GM19372 (cell line): ENCODE results near the gene PODXL2.
"Not testable (repeated sequence)": the region's sequence is repeated elsewhere in the genome, so short reads cannot be mapped to it uniquely, and the experiment has no call there.

ENCODE experiments used
- ATAC-seq: cut with Tn5 transposase; IDR thresholded peaks from one replicate; pipeline ENCODE4 v1.9.1; 2021; ENCODE audit warnings: mild to moderate bottlenecking, low read depth, moderate library complexity; ENCODE audit not compliant: unreplicated experiment

PODXL2 gene

GRCh38 chr3:127604546-127605165 is 24.3 kb upstream of the PODXL2 start:
- no peak for ATAC-seq

DNA sequence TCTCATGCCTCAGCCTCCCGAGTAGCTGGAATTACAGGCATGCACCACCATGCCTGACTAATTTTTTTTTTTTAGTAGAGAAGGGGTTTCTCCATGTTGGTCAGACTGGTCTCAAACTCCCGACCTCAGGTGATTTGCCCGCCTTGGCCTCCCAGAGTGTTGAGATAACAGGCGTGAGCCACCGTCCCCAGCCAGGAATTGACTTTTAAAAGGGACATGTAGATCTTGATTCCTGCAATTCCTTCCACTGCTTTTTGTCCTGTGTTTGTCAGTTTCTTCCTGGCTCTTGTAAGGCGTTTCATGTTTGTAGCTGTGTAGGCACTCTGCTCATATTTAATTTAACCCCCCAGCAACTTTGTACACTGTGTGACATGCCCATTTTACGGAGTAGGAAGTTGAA is 23.4 kb upstream of the PODXL2 start:
- ATAC-seq, result not testable (repeated sequence)

DNA sequence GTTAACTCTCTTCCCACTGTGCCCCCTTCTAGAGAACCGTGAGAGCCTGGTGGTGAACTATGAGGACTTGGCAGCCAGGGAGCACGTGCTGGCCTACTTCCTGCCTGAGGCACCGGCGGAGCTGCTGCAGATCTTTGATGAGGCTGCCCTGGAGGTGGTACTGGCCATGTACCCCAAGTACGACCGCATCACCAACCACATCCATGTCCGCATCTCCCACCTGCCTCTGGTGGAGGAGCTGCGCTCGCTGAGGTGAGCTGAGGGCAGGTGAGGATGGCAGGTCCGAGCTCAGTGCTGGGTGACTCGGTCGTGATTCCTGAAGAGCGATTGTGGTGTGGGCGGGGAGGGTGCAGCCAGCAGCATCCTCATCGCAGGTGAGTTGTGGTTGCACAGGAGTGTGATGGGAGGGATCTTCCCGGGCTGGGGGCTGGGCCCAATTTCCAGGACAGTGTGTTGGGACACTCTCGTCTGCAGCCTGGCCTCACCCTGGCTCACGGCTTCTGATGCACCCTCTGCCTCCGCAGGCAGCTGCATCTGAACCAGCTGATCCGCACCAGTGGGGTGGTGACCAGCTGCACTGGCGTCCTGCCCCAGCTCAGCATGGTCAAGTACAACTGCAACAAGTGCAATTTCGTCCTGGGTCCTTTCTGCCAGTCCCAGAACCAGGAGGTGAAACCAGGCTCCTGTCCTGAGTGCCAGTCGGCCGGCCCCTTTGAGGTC is 22.7 kb upstream of the PODXL2 start:
- no peak for ATAC-seq

GRCh38 chr3:127606981-127607595 is 21.9 kb upstream of the PODXL2 start:
- ATAC-seq, result no peak

DNA sequence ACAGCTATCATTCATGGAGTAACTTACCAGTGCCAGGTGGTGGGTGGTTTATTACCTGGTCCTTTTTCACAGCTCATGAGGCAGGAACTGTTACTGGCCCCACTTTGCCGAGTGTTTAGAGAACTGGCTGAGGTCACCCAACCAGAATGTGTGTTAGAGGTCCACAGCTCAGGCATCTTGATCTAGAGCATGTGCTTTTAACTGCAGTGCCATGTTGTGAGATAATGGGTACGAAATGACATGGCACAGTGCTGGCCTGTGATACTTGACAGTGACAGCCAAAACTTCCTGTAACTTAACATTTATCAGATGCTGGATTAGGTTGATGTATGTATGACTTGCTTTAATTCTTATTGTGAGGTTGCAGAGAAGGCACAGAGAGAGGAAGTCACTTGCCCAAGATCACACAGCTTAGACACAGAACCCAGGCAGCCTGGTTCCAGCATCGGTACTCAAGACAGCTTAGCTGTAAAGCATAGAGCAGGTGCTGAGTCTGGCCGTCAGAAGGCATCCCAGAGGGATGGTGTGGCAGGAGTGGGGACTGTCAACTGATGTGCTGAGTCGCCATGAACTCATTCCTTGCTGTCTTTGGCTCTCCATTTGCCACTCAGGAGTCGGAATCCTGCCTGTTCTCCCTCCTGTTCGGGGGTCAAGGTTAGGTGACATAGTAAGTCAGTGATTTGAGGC is 21.2 kb upstream of the PODXL2 start:
- ATAC-seq, result no peak

GRCh38 chr3:127608362-127608718 is 20.6 kb upstream of the PODXL2 start:
- no peak for ATAC-seq

DNA sequence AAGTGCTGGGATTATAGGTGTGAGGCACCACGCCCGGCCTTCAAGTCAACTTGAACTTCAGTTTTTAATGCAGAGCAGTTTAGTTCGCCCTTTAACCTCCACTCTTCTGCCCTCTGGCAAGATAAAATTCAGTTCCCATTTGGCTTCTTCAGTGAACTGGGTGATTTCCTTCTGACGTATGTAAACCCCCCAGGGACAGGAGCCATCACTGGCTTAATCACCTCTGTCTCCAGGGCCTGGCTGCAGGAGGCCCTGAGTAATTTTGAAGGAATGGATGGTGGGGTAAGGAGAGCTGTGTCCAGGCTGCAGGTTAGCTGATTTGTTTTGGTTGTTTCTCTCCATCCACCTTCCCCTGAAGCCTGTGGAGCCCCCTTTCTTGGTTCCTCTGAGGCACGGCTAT is 18.9 kb upstream of the PODXL2 start:
- no peak for ATAC-seq

DNA sequence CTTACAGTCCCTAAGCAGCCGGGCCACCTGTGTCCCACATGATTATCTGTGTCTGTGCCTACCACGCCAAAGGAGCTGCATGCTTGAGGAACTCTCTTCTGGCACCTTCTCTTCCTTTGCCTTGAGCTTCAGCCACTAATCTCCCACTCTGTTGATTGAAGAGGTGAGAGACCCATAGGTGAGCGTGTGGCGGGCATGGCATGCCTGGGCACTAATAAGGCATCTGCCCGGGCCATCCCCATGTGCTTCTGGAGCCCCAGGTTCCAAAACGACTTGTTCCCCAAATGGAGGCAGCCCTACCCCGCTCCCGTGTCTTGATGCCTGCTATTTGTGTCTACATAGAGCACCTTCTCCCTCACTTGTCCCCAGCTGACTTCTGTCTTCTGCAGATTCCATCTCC is 17.7 kb upstream of the PODXL2 start:
- ATAC-seq, result no peak

DNA sequence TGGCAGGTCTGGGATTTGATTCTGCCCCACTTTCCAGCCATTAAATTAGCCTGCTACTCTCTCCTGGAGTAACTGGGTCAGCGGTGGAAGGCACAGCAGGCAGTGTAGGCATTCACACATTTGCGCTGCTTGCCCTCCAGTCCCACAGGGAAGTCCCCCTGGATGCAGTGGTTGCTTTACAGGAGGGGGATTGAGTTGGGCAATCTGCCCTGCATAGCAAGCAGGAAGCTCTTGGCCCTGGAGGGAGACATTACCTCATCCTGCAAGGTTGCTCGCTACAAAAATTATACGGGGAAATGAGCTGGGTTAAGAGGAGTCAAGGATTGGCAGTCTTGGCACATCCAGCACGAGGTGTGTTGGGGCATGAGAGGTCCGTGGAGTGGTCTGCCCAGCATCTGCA is 16.0 kb upstream of the PODXL2 start:
- ATAC-seq, result no peak

DNA sequence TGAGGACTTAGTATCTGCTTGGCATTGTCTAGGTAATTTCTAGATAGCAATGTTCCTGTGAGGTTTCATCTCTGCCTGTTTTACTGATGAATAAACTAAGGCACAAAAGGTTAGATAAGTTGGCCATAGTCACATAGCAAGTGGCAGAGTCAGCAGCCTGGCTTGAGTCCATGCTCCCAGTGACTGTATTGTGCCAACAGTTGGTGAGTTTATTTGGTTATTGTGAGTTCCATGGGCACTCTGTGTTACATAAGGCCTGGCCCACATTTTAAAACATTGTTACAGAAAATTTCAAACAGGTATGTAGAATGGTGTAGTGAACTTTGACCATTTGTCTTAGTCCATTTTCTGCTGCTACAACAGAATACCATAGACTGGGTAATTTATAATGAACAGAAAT is 15.6 kb upstream of the PODXL2 start:
- no peak for ATAC-seq

- no peak for ATAC-seq
Observed at GRCh38 chr3:127614928-127615589, 13.9 kb upstream of the PODXL2 start.

GRCh38 chr3:127615631-127616305 is 13.2 kb upstream of the PODXL2 start:
- ATAC-seq, result no peak

DNA sequence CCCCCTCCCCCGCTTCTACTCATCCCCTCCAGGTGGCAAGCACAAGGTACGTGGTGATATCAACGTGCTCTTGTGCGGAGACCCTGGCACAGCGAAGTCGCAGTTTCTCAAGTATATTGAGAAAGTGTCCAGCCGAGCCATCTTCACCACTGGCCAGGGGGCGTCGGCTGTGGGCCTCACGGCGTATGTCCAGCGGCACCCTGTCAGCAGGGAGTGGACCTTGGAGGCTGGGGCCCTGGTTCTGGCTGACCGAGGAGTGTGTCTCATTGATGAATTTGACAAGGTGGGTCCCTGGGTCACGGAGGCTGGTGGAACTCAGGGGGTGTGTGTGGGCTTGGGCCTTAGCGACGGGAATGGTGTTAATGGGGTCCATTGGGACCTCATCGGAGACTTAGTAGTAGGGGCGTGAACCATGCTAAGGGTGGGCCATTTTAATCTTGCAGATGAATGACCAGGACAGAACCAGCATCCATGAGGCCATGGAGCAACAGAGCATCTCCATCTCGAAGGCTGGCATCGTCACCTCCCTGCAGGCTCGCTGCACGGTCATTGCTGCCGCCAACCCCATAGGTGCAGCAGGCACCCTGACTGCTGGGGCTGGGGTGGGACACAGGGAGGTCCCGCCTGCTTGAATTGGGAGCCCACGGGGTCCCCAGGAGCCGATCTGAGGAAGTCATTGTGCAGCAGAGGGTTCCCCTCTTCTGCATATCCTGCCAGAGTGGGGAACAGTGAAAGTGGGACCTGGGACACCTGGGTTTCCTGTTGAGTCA is 12.0 kb upstream of the PODXL2 start:
- no peak for ATAC-seq

DNA sequence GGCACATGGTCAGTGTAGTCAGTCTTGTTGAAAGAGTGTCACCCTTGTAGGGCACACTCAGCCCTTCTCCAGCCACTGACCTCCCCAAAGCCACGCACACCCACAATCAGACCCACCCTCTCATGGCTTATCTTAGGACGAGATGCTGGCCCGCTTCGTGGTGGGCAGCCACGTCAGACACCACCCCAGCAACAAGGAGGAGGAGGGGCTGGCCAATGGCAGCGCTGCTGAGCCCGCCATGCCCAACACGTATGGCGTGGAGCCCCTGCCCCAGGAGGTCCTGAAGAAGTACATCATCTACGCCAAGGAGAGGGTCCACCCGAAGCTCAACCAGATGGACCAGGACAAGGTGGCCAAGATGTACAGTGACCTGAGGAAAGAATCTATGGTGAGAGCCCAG is 10.1 kb upstream of the PODXL2 start:
- ATAC-seq, result no peak

GRCh38 chr3:127620637-127621375 is 8.2 kb upstream of the PODXL2 start:
- no peak for ATAC-seq

DNA sequence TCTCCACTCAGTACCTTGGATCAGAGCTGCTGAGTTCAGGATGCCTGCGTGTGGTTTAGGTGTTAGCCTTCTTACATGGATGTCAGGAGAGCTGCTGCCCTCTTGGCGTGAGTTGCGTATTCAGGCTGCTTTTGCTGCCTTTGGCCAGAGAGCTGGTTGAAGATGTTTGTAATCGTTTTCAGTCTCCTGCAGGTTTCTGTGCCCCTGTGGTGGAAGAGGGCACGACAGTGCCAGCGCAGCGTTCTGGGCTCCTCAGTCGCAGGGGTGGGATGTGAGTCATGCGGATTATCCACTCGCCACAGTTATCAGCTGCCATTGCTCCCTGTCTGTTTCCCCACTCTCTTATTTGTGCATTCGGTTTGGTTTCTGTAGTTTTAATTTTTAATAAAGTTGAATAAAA is 7.0 kb upstream of the PODXL2 start:
- no peak for ATAC-seq

DNA sequence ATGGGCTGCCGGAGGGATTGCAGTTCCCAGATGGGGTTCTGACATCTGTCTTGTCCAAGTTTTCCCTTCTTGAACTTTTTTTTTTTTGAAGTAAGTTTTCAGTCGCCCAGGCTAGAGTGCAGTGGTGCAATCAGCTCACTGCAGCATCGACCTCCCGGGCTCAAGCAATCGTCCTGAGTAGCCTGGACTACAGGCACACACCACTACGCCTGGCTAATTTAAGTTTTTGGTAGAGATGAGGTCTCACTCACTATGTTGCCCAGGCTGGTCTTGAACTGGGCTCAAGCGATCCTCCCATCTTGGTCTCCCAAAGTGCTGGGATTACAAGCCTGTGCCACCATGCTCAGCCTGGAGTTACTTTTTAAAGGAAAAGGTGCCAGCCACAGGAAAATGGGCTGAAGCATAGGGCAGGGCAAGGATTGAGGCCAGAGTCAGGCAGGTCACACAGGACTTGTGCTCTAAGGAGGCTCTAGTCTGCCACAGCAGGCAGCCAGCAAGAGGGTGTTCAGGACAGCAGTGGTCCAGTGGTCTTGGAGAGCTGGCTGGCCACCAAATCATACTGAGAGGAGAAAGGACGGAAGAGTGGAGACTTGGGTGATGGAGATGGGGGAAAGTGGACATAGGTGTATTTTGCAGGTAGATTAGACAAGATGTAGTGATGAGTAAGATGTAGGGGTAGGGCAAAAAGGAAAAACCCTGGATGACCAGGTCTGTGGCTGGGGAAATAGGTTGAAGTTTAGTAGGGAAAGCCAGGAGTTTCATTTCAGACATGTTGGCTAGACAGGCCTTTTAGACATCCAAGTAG is 6.0 kb upstream of the PODXL2 start:
- no peak for ATAC-seq

DNA sequence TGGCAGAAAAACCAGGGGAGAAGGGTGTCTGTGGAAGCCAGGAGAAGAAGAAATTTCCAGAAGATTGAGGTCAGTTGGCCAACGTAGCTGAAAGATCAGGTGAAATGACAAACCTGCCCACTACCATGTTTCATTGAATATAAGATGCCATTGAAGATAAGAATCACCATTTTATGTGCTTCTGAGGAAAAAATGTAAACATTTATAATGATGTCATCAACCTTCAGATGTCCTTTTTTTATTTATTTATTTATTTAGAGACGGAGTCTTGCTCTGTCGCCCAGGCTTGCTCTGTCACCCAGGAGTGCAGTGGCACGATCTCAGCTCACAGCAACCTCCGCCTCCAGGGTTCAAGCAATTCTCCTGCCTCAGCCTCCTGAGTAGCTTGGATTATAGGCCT is 4.9 kb upstream of the PODXL2 start:
- no peak for ATAC-seq
